Measurements from ENCODE around the gene CNTNAP1.

GRCh38 chr17:42657824-42658588 is 24.3 kb upstream of the CNTNAP1 start:
- TF ChIP-seq CTCF (IDR thresholded peaks at IDR 0.05; ENCODE audit: low read length) (no peak), EZH2 (optimal IDR thresholded peaks at IDR 0.05; ENCODE audit: low read depth, low read length) (no peak), EZH2phosphoT487 (IDR thresholded peaks at IDR 0.05; ENCODE audit: low read length) (no peak)

Data from MM.1S (cell line).